SK-N-SH (cell line): Measurements from ENCODE around the gene UCP3. TPM values are rescaled to one million over a fixed set of nuclear protein-coding genes. Genes with fewer than 3 reads are reported as not detected.

Experiments used
- CTCF ChIA-PET: fragments of 300-600, 350-600 bp; formaldehyde crosslinking; extraction: SDS; loops from one replicate; lab custom pipeline; 2021; lab: Yijun Ruan, JAX
- POLR2A ChIA-PET: fragments of 350-600 bp; sonication (Branson Sonifier 250); formaldehyde crosslinking; extraction: SDS; loops from one replicate; lab custom pipeline; 2020; ENCODE audit warnings: antibody characterized with exemption, inconsistent platforms; lab: Yijun Ruan, JAX
- DNase-seq: peaks from one replicate; pipeline ENCODE4 v3.0.0; 2012
- H2AFZ ChIP-seq: fragments of 200-600 bp; sonication (generic); 2 replicates; pipeline ENCODE4 v1.8.1; 2016; ENCODE audit warnings: antibody characterized with exemption, mild to moderate bottlenecking, low read depth
- H3F3A ChIP-seq: fragments of 200-600 bp; sonication (generic); replicated peaks from 2 replicates; pipeline ENCODE3; 2016; ENCODE audit warnings: antibody characterized with exemption, mild to moderate bottlenecking; ENCODE audit not compliant: insufficient read depth
- H3K27ac ChIP-seq, 2 experiments: fragments of 200-500 bp in 1 of 2; fragments of 200-600 bp in 1 of 2; sonication (Bioruptor generic) in 1 of 2; sonication (generic), shearing (Covaris generic) in 1 of 2; 2 replicates each; pipeline versions ENCODE4 v1.5.1 to v1.6.1; 2014 to 2016; ENCODE audit warnings: low read depth in 2 of 2, inconsistent platforms in 1 of 2, low read length in 1 of 2, mild to moderate bottlenecking in 1 of 2, mixed read lengths in 1 of 2
- H3K27me3 ChIP-seq: fragments of 200-600 bp; sonication (generic), shearing (Covaris generic); 2 replicates; pipeline ENCODE4 v1.6.1; 2016; ENCODE audit warnings: mixed run types; ENCODE audit not compliant: insufficient read depth
- H3K36me3 ChIP-seq, 2 experiments: fragments of 200-500 bp in 1 of 2; fragments of 200-600 bp in 1 of 2; sonication (Bioruptor generic) in 1 of 2; sonication (generic) in 1 of 2; replicated peaks in 1 of 2; 2 replicates each; pipeline versions ENCODE3 to v1.5.1; 2014 to 2016; ENCODE audit warnings: low read length in 1 of 2, mild to moderate bottlenecking in 1 of 2; ENCODE audit not compliant: insufficient read depth in 2 of 2, control insufficient read depth in 1 of 2
- H3K4me1 ChIP-seq, 2 experiments: fragments of 200-500 bp in 1 of 2; fragments of 200-600 bp in 1 of 2; sonication (Bioruptor generic) in 1 of 2; sonication (generic), shearing (Covaris generic) in 1 of 2; 2 replicates each; pipeline versions ENCODE4 v1.5.1 to v1.6.1; 2014 to 2016; ENCODE audit warnings: low read depth in 1 of 2, low read length in 1 of 2, mixed run types in 1 of 2; ENCODE audit not compliant: insufficient read depth in 2 of 2, control insufficient read depth in 1 of 2
- H3K4me2 ChIP-seq: fragments of 200-600 bp; sonication (generic), shearing (Covaris generic); 2 replicates; pipeline ENCODE4 v1.6.1; 2017; ENCODE audit warnings: mixed run types
- H3K4me3 ChIP-seq, 2 experiments: fragments of 200-500 bp in 1 of 2; fragments of 200-600 bp in 1 of 2; sonication (Bioruptor generic) in 1 of 2; sonication (generic), shearing (Covaris generic) in 1 of 2; 2 replicates each; pipeline versions ENCODE4 v1.5.1 to v1.8.1; 2014 to 2016; ENCODE audit warnings: low read depth in 2 of 2, inconsistent platforms in 1 of 2, low read length in 1 of 2, mild to moderate bottlenecking in 1 of 2, mixed read lengths in 1 of 2, moderate library complexity in 1 of 2
- H3K79me2 ChIP-seq: fragments of 200-600 bp; sonication (generic); 2 replicates; pipeline ENCODE4 v1.8.1; 2017; ENCODE audit warnings: mild to moderate bottlenecking; ENCODE audit not compliant: insufficient read depth
- H3K9ac ChIP-seq: fragments of 200-600 bp; sonication (generic); 2 replicates; pipeline ENCODE4 v1.6.1; 2017; ENCODE audit warnings: mixed run types
- H3K9me2 ChIP-seq: fragments of 200-600 bp; sonication (generic); 2 replicates; pipeline ENCODE4 v1.6.1; 2017; ENCODE audit warnings: mixed run types
- H3K9me3 ChIP-seq: fragments of 200-600 bp; sonication (generic); 2 replicates; pipeline ENCODE4 v1.6.1; 2017; ENCODE audit warnings: mixed run types, mild to moderate bottlenecking, moderate library complexity
- H4K20me1 ChIP-seq: fragments of 200-600 bp; sonication (generic); 2 replicates; pipeline ENCODE4 v1.6.1; 2017; ENCODE audit warnings: mild to moderate bottlenecking, mixed run types; ENCODE audit not compliant: insufficient read depth
- FOSL2 ChIP-seq: IDR thresholded peaks from 2 replicates; pipeline ENCODE4 v1.4.0; 2012; ENCODE audit warnings: low read depth, mild to moderate bottlenecking, moderate library complexity, borderline replicate concordance
- FOXJ3 ChIP-seq: sonication (generic); formaldehyde crosslinking; IDR thresholded peaks from 2 replicates; pipeline ENCODE4 v1.5.1; 2020; ENCODE audit warnings: mild to moderate bottlenecking, missing genetic modification reagents
- JUND ChIP-seq: IDR thresholded peaks from 2 replicates; pipeline ENCODE4 v1.4.0; 2012
- MEF2A ChIP-seq: IDR thresholded peaks from 2 replicates; pipeline ENCODE4 v1.4.0; 2012; ENCODE audit warnings: low read depth, borderline replicate concordance
- NRF1 ChIP-seq: IDR thresholded peaks from 2 replicates; pipeline ENCODE4 v1.6.1; 2012; ENCODE audit warnings: low read depth, mild to moderate bottlenecking, low read length
- REST ChIP-seq: IDR thresholded peaks from 2 replicates; pipeline ENCODE4 v1.6.1; 2012; ENCODE audit warnings: mild to moderate bottlenecking, low read depth, low read length, moderate library complexity
- SIN3A ChIP-seq: IDR thresholded peaks from 2 replicates; pipeline ENCODE4 v1.6.1; 2012; ENCODE audit warnings: low read depth, mild to moderate bottlenecking, low read length, moderate library complexity, borderline replicate concordance
- TCF12 ChIP-seq: IDR thresholded peaks from 2 replicates; pipeline ENCODE4 v1.4.0; 2012
- USF2 ChIP-seq: fragments of 150-350 bp; IDR thresholded peaks from 2 replicates; pipeline ENCODE4 v1.6.1; 2017; ENCODE audit warnings: antibody characterized with exemption, low read length, low read depth, borderline replicate concordance
- YY1 ChIP-seq: IDR thresholded peaks from 2 replicates; pipeline ENCODE4 v1.4.0; 2012; ENCODE audit warnings: low read depth, mild to moderate bottlenecking
- WGBS: methylation state at CpG from one replicate; pipeline ENCODE4 v1.1.6; 2017; ENCODE audit warnings: low lambda C conversion rate; 5-methylcytosine and 5-hydroxymethylcytosine counted together
- polyA plus RNA-seq, 3 experiments: library from polyadenylated mRNA; depleted of rRNA; stranded (reverse); fragments of >200 nt; gene quantifications; 2 replicates each; pipeline ENCODE4 v1.2.3, GENCODE V29; 2012
- TF ChIP-seq, protein P1 (sequence below): IDR thresholded peaks from 2 replicates; pipeline ENCODE4 v1.4.0; 2012; ENCODE audit warnings: low read depth, borderline replicate concordance
- TF ChIP-seq, protein P2 (sequence below): fragments of 150-350 bp; IDR thresholded peaks from 2 replicates; pipeline ENCODE4 v1.6.1; 2016; ENCODE audit warnings: mild to moderate bottlenecking, low read depth, low read length

Gene UCP3
- polyA plus RNA-seq, 1 of the 3 experiments (the other 2 are of a cell fraction): 1.2 TPM

DNA sequence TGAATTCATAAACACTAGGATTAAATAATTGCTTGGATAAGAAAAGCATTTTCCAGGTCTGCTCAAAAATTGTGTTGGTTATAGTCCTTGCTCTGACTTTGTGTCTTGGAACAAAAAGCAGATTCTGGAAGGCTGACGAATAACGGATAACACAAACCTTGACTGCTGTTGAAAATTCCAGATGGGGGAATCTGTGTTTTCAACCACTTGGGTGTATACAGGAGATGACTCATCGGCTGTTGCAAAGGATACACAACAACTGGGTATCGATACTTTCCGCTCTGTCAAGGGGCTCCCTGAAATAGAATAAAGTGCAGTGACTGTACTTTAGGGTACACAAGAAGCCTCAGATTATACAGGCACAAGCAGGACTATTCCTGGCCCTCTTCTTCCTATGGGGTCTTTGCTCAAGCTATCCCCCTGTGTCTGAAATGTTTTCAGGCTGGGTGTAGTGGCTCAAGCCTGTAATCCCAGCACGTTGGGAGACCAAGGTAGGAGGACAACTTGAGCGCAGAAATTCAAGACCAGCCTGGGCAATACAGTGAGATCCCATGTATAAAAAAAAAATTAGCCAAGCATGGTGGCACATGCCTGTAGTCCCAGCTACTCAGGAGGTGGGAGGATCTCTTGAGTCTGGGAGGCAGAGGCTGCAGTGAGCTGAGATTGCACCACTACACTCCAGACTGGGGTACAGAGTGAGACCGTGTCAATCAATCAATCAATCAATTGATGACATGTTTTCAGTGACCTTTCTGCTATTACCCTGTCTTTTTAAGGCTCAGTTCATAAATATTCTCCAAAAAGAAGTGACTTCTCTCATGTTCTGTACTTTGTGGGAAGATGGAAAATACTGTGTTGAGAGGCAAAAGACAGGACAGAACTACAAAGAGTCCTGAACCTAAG is 48.6 kb upstream of the UCP3 start:
- Histone ChIP-seq H3K4me1 (peaks cover 0 to 10% of the 10 kb centered on the region in 2 experiments; a peak in 2 of 4 replicates), H3K9me3 (no peaks in the 10 kb centered on the region), H3K27me3 (no peaks in the 10 kb centered on the region), H3K4me2 (no peak overlapping the region), H3F3A (no peaks in the 10 kb centered on the region), H3K9me2 (no peaks in the 10 kb centered on the region), H3K4me3 (no peak overlapping the region), H3K79me2 (no peaks in the 10 kb centered on the region), H3K9ac (no peak overlapping the region), H2AFZ (no peak overlapping the region), H3K27ac (peak overlapping the region in 1 of 2 experiments; percentile 36; a peak in 1 of 4 replicates), H4K20me1 (no peaks in the 10 kb centered on the region), H3K36me3 (peaks cover 9 to 10% of the 10 kb centered on the region in 2 experiments)
- CTCF ChIA-PET: no interaction called here
- TF ChIP-seq NRF1 (no peak), SIN3A (no peak), JUND (peak; percentile 38; the same call in 1 of the 2 replicates), MEF2A (no peak), REST (no peak), FOXJ3 (CRISPR knock-in tag) (no peak), FOSL2 (peak; percentile 54; the same call in 1 of the 2 replicates), TCF12 (peak; percentile 52), YY1 (no peak), USF2 (no peak)
- TF ChIP-seq, protein P1, sequence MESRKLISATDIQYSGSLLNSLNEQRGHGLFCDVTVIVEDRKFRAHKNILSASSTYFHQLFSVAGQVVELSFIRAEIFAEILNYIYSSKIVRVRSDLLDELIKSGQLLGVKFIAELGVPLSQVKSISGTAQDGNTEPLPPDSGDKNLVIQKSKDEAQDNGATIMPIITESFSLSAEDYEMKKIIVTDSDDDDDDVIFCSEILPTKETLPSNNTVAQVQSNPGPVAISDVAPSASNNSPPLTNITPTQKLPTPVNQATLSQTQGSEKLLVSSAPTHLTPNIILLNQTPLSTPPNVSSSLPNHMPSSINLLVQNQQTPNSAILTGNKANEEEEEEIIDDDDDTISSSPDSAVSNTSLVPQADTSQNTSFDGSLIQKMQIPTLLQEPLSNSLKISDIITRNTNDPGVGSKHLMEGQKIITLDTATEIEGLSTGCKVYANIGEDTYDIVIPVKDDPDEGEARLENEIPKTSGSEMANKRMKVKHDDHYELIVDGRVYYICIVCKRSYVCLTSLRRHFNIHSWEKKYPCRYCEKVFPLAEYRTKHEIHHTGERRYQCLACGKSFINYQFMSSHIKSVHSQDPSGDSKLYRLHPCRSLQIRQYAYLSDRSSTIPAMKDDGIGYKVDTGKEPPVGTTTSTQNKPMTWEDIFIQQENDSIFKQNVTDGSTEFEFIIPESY: no peak
- TF ChIP-seq, protein P2, sequence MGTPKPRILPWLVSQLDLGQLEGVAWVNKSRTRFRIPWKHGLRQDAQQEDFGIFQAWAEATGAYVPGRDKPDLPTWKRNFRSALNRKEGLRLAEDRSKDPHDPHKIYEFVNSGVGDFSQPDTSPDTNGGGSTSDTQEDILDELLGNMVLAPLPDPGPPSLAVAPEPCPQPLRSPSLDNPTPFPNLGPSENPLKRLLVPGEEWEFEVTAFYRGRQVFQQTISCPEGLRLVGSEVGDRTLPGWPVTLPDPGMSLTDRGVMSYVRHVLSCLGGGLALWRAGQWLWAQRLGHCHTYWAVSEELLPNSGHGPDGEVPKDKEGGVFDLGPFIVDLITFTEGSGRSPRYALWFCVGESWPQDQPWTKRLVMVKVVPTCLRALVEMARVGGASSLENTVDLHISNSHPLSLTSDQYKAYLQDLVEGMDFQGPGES: no peak
- WGBS: 73% methylated on average over 8 of the region's 8 CpGs
- POLR2A ChIA-PET: no interaction called here
- no peak for DNase-seq
